Activated CD8-positive, alpha-beta memory T cell treated with anti-CD3 and anti-CD28 coated beads, Interleukin-2, amount 10 ng/mL, durations not matched to agents 7 days and 5 days (primary cell): ENCODE data around the gene TMEM212. TPM values are rescaled to one million over a fixed set of nuclear protein-coding genes. Genes with fewer than 3 reads are reported as not detected.
"Not testable (repeated sequence)": the region's sequence is repeated elsewhere in the genome, so short reads cannot be mapped to it uniquely, and the experiment has no call there.

Experiments used
- ATAC-seq: fragments of 150-1000 bp; cut with Tn5 transposase; one replicate; pipeline ENCODE4 v1.10.0; 2021; ENCODE audit warnings: moderate library complexity
- CTCF ChIA-PET: fragments of 350-600 bp; sonication (Branson Sonifier 250); formaldehyde crosslinking; loops from one replicate; lab custom pipeline; 2021; ENCODE audit warnings: antibody characterized with exemption; lab: Charles Lee
- DNase-seq: peaks from one replicate; pipeline ENCODE4 v3.0.0-alpha.2; 2020
- H3K27ac Mint-ChIP-seq: one replicate; pipeline ENCODE4 v1.8.0; 2021; ENCODE audit warnings: mild to moderate bottlenecking, mixed read lengths
- H3K27me3 Mint-ChIP-seq: one replicate; pipeline ENCODE4 v1.8.0; 2021; ENCODE audit warnings: mixed read lengths
- H3K36me3 Mint-ChIP-seq: one replicate; pipeline ENCODE4 v1.8.0; 2021; ENCODE audit warnings: mild to moderate bottlenecking, mixed read lengths
- H3K4me1 Mint-ChIP-seq: one replicate; pipeline ENCODE4 v1.8.0; 2021; ENCODE audit warnings: mixed read lengths
- H3K4me3 Mint-ChIP-seq: one replicate; pipeline ENCODE4 v1.8.0; 2021; ENCODE audit warnings: mild to moderate bottlenecking, moderate library complexity, mixed read lengths
- H3K9me3 Mint-ChIP-seq: one replicate; pipeline ENCODE4 v1.8.0; 2022; ENCODE audit warnings: low read depth, mixed read lengths
- total RNA-seq, 2 experiments: library from RNA; stranded (reverse); gene quantifications; one replicate each; pipeline ENCODE4 v1.2.3, GENCODE V29; 2021

The TMEM212 gene
- total RNA-seq, 2 experiments from 2014 or later: not detected

DNA sequence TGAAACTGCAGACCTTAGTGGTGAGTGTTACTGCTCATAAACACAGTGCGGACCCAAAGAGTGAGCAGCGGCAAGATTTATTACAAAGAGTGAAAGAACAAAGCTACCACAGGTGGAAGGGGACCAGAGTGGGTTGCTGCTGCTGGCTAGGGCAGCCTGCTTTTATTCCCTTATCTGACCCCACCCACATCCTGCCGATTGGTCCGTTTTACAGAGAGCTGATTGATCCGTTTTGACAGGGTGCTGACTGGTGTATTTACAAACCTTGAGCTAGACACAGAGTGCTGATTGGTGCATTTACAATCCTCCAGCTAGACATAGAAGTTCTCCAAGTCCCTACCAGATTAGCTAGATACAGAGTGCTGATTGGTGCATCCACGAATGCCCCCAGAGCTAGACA is 63.4 kb downstream of the TMEM212 start:
- H3K4me1 Mint-ChIP-seq, DNase-seq, H3K36me3 Mint-ChIP-seq, CTCF ChIA-PET, ATAC-seq, H3K27ac Mint-ChIP-seq, H3K9me3 Mint-ChIP-seq, H3K4me3 Mint-ChIP-seq: not testable (repeated sequence)
- peaks cover 13% of the 10 kb centered on the region for H3K27me3 Mint-ChIP-seq

DNA sequence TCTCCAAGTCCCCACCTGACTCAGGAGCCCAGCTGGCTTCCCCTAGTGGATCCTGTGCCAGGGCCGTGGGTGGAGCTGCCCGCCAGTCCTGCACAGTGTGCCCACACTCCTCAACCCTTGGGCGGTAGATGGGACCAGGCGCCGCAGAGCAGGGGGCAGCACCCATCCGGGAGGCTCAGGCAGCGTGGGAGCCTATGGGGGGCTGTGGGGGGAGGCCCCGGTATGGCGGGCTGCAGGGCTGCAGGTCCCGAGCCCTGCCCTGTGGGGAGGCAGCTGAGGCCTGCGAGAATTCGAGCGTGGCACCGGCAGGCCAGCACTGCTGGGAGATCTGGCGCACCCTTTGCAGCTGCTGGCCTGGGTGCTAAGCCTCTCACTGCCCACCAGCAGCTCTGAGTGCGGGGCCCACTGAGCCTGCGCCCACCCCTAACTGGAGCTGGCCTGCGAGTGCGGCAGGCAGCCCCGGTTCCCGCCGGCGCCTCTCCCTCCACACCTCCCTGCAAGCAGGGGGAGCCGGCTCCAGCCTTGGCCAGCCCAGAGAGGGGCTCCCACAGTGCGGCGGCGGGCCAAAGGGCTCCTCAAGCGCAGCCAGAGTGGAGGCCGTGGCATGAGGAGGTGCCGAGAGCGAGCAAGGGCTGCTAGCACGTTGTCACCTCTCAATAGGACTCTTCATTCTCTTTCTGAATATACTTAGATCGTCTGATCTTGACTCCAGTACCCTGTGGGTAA is 64.0 kb downstream of the TMEM212 start:
- no peaks in the 10 kb centered on the region for H3K9me3 Mint-ChIP-seq
- CTCF ChIA-PET: no interaction called here
- H3K4me1 Mint-ChIP-seq: no peaks in the 10 kb centered on the region
- H3K27me3 Mint-ChIP-seq: peaks cover 7% of the 10 kb centered on the region
- ATAC-seq (no peak), DNase-seq (no peak)
- no peaks in the 10 kb centered on the region for H3K36me3 Mint-ChIP-seq
- H3K27ac Mint-ChIP-seq: no peak overlapping the region
- H3K4me3 Mint-ChIP-seq: no peak overlapping the region

DNA sequence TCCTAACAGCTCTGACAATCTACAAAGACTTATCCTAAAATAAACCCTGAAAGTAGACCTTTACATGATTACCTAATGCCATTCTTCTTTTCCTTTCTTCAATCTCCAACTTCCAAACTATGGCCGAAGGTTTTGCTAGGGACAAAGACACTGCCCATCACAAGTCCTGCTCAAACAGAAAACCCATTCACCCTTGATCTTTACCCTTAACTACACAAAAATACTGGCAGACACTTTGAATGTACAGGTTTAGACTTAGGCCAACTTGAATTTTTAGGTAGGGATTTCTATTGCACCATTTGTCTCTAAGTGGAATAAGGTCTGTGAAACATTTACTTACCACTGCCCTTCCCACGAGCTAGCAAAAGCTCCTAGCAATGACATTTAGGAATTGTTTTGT is 64.6 kb downstream of the TMEM212 start:
- no peak for ATAC-seq
- Mint-ChIP-seq H3K9me3 (no peaks in the 10 kb centered on the region), H3K27ac (no peak overlapping the region), H3K4me3 (no peak overlapping the region), H3K4me1 (no peaks in the 10 kb centered on the region), H3K27me3 (peaks cover 5% of the 10 kb centered on the region), H3K36me3 (no peaks in the 10 kb centered on the region)
- CTCF ChIA-PET: no interaction called here
- no peak for DNase-seq

DNA sequence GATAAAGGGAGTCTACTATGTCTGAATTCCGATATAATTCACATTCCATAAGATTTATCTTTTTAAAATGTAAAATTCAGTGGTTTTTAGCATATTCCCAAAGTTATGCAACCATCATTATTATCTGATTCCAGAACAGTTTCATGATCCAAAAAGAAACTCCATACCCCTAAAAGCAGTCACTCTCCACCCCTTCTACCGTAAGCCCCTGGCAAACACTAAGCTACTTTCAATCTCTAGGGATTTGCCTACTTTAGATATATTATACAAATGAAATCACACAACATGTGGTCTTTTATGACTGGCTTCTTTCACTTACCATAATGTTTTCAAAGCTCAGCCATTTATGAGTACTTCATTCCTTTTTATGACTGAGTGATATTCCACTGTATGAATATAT is 65.6 kb downstream of the TMEM212 start:
- peaks cover 5% of the 10 kb centered on the region for H3K27me3 Mint-ChIP-seq
- no peak for DNase-seq
- H3K4me3 Mint-ChIP-seq: no peak overlapping the region
- no peaks in the 10 kb centered on the region for H3K4me1 Mint-ChIP-seq
- no peak overlapping the region for H3K27ac Mint-ChIP-seq
- no peak for ATAC-seq
- no peaks in the 10 kb centered on the region for H3K36me3 Mint-ChIP-seq
- no peaks in the 10 kb centered on the region for H3K9me3 Mint-ChIP-seq
- CTCF ChIA-PET: no interaction called here

Other genes starting within 250 kb of the TMEM212 start
- 1 to 10 TPM; 2.0 to 3.4 TPM for gene PLD1, start 32.9 kb upstream of the TMEM212 start, total RNA-seq
- gene FNDC3B, start 196.2 kb downstream of the TMEM212 start, total RNA-seq: 10 to 100 TPM; 25.4 to 31.1 TPM